ENCODE measurements around the gene UAP1L1. TPM values are rescaled to one million over a fixed set of nuclear protein-coding genes. Genes with fewer than 3 reads are reported as not detected.

The UAP1L1 gene
- total and polyA plus RNA-seq, 4 donors: 0.35 to 2.3 (median 1.7) TPM

GRCh38 chr9:137067860-137068538 lies 9.3 kb upstream of the UAP1L1 start:
- DNase-seq (ENCODE audit: low spot score): peak; percentile 84
- no peak for TF ChIP-seq EGR1 (IDR thresholded peaks at IDR 0.05; ENCODE audit: low read depth in 2 of 2)
- peak; percentile 76 to 81 for TF ChIP-seq RAD21 (IDR thresholded peaks at IDR 0.05)
- TF ChIP-seq, protein P1, sequence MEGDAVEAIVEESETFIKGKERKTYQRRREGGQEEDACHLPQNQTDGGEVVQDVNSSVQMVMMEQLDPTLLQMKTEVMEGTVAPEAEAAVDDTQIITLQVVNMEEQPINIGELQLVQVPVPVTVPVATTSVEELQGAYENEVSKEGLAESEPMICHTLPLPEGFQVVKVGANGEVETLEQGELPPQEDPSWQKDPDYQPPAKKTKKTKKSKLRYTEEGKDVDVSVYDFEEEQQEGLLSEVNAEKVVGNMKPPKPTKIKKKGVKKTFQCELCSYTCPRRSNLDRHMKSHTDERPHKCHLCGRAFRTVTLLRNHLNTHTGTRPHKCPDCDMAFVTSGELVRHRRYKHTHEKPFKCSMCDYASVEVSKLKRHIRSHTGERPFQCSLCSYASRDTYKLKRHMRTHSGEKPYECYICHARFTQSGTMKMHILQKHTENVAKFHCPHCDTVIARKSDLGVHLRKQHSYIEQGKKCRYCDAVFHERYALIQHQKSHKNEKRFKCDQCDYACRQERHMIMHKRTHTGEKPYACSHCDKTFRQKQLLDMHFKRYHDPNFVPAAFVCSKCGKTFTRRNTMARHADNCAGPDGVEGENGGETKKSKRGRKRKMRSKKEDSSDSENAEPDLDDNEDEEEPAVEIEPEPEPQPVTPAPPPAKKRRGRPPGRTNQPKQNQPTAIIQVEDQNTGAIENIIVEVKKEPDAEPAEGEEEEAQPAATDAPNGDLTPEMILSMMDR (IDR thresholded peaks at IDR 0.05; ENCODE audit: low read depth, low read length, missing input control): peak; percentile 82
- no peak for TF ChIP-seq REST (IDR thresholded peaks at IDR 0.05)
- Histone ChIP-seq H3K9me3 (ENCODE audit: control insufficient read depth in 4 of 4, low read length in 3 of 4) (no peaks in the 10 kb centered on the region), H3K4me3 (ENCODE audit: low read depth in 1 of 3, low read length in 3 of 3) (no peak overlapping the region), H3K4me1 (ENCODE audit: control insufficient read depth in 4 of 4, insufficient read depth in 4 of 4, low read length in 3 of 4) (peaks cover 4 to 17% (median 5%) of the 10 kb centered on the region in 4 donors), H3K36me3 (ENCODE audit: control insufficient read depth in 4 of 4, insufficient read depth in 3 of 4, low read depth in 1 of 4, low read length in 3 of 4) (no peaks in the 10 kb centered on the region), H3K27ac (ENCODE audit: low read depth in 1 of 2, low read length in 2 of 2) (no peak overlapping the region), H3K9ac (ENCODE audit: low read depth in 1 of 2, low read length in 2 of 2) (no peak overlapping the region), H3K27me3 (ENCODE audit: control insufficient read depth in 4 of 4, insufficient read depth in 4 of 4, low read length in 3 of 4) (peaks cover 0 to 13% (median 1%) of the 10 kb centered on the region in 4 donors)
- 45% methylated on average over 12 of the region's 12 CpGs for WGBS

DNA sequence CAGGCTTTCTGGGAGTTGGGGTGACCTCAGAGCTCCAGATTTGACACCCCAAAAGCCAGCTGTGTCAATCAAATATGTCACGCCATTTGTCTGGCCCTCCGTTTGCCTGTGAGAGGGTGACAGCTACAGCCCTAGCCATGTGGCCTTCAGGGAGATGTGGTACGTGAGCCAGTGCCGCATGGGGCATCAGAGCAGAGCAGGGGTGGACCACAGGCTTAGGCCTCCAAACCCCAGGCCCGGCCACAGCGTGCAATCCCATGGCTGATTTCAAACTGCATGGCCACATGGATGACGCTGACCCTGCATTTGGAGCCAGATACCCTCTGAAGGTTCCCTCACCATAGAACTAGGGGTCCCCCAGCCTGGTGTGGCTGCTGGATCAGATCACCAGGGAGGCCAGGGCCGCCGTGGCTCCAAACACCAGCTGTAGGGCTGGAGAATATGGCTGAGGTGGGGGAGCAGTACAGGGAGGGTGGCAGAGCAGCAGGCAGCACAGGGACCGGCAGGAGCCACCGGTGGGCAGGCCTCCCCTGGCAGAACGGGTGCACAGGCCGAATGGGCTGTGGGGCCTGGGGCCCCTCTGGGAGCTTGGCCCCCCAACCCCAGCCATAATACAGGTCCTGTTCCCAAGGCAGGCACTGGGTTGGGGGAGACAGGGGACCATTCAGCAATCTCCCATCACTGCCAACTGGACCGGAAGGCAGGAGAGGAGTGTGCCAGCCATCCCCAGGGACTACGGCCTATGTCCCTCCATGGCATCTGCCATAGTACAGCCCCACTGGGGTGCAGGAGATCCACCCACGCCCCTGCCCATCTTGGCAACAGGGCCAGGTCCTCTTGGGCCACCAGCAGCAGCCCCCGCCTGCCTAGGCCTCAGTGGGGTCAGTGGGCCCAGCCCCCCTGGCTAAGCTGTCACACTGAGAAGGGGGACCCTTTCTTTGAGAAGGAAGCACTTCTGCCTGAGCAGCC lies 8.5 kb upstream of the UAP1L1 start:
- Histone ChIP-seq H3K4me1 (ENCODE audit: control insufficient read depth in 4 of 4, insufficient read depth in 4 of 4, low read length in 3 of 4) (peaks cover 4 to 14% (median 5%) of the 10 kb centered on the region in 4 donors), H3K27ac (ENCODE audit: low read depth in 1 of 2, low read length in 2 of 2) (no peak overlapping the region), H3K9ac (ENCODE audit: low read depth in 1 of 2, low read length in 2 of 2) (no peak overlapping the region), H3K36me3 (ENCODE audit: control insufficient read depth in 4 of 4, insufficient read depth in 3 of 4, low read depth in 1 of 4, low read length in 3 of 4) (no peaks in the 10 kb centered on the region), H3K9me3 (ENCODE audit: control insufficient read depth in 4 of 4, low read length in 3 of 4) (no peaks in the 10 kb centered on the region), H3K4me3 (ENCODE audit: low read depth in 1 of 3, low read length in 3 of 3) (no peak overlapping the region), H3K27me3 (ENCODE audit: control insufficient read depth in 4 of 4, insufficient read depth in 4 of 4, low read length in 3 of 4) (peaks cover 0 to 13% (median 1%) of the 10 kb centered on the region in 4 donors)
- TF ChIP-seq, protein P2, sequence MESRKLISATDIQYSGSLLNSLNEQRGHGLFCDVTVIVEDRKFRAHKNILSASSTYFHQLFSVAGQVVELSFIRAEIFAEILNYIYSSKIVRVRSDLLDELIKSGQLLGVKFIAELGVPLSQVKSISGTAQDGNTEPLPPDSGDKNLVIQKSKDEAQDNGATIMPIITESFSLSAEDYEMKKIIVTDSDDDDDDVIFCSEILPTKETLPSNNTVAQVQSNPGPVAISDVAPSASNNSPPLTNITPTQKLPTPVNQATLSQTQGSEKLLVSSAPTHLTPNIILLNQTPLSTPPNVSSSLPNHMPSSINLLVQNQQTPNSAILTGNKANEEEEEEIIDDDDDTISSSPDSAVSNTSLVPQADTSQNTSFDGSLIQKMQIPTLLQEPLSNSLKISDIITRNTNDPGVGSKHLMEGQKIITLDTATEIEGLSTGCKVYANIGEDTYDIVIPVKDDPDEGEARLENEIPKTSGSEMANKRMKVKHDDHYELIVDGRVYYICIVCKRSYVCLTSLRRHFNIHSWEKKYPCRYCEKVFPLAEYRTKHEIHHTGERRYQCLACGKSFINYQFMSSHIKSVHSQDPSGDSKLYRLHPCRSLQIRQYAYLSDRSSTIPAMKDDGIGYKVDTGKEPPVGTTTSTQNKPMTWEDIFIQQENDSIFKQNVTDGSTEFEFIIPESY (IDR thresholded peaks at IDR 0.05): no peak
- TF ChIP-seq YY1 (IDR thresholded peaks at IDR 0.05): no peak
- no peak for TF ChIP-seq SP1 (IDR thresholded peaks at IDR 0.05)
- no peak for TF ChIP-seq RXRA (IDR thresholded peaks at IDR 0.05)
- TF ChIP-seq JUND (IDR thresholded peaks at IDR 0.05): no peak
- TF ChIP-seq GABPA (IDR thresholded peaks at IDR 0.05 in 1 of 2, conservative IDR thresholded peaks at IDR 0.05 in 1 of 2): no peak
- no peak for TF ChIP-seq HNF4A (conservative IDR thresholded peaks at IDR 0.05)
- TF ChIP-seq RAD21 (IDR thresholded peaks at IDR 0.05): no peak
- TF ChIP-seq, protein P3, sequence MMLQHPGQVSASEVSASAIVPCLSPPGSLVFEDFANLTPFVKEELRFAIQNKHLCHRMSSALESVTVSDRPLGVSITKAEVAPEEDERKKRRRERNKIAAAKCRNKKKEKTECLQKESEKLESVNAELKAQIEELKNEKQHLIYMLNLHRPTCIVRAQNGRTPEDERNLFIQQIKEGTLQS (IDR thresholded peaks at IDR 0.05): no peak
- no peak for TF ChIP-seq TAF1 (conservative IDR thresholded peaks at IDR 0.05)
- TF ChIP-seq EGR1 (IDR thresholded peaks at IDR 0.05; ENCODE audit: low read depth in 2 of 2): no peak
- no peak for TF ChIP-seq NR2F2 (IDR thresholded peaks at IDR 0.05)
- TF ChIP-seq FOXA1 (IDR thresholded peaks at IDR 0.05): no peak
- no peak for TF ChIP-seq FOXA2 (IDR thresholded peaks at IDR 0.05)
- WGBS: 81% methylated on average over 17 of the region's 17 CpGs
- no peak for DNase-seq (ENCODE audit: low spot score)

All from liver (tissue), 9 donors.